Measurements from ENCODE around the gene TMEM51.

DNA sequence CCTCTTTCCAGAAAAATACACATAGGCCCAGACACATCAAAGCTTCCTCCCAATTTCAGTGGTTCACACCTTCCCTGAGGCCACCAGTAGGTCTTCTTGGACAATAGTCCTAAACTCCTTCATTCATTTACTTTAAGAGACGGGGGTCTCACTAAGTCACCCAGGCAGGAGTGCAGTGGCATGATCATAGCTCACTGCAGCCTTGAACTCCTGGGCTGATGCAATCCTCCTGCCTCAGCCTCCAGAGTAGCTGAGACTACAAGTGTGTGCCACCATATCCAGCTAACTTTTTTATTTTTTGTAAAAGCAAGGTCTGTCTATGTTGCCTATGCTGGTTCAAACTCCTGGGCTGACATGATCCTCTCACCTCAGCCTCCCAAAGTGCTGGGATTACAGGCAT is 85.2 kb downstream of the TMEM51 start:
- TF ChIP-seq, protein P1, sequence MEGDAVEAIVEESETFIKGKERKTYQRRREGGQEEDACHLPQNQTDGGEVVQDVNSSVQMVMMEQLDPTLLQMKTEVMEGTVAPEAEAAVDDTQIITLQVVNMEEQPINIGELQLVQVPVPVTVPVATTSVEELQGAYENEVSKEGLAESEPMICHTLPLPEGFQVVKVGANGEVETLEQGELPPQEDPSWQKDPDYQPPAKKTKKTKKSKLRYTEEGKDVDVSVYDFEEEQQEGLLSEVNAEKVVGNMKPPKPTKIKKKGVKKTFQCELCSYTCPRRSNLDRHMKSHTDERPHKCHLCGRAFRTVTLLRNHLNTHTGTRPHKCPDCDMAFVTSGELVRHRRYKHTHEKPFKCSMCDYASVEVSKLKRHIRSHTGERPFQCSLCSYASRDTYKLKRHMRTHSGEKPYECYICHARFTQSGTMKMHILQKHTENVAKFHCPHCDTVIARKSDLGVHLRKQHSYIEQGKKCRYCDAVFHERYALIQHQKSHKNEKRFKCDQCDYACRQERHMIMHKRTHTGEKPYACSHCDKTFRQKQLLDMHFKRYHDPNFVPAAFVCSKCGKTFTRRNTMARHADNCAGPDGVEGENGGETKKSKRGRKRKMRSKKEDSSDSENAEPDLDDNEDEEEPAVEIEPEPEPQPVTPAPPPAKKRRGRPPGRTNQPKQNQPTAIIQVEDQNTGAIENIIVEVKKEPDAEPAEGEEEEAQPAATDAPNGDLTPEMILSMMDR (IDR thresholded peaks at IDR 0.05): no peak
- TF ChIP-seq POLR2A (IDR thresholded peaks at IDR 0.05): no peak
